H1 (cell line): ENCODE results near the gene GOSR1. TPM values are rescaled to one million over a fixed set of nuclear protein-coding genes. Genes with fewer than 3 reads are reported as not detected.

ENCODE experiments used
- CTCF ChIA-PET: fragments of 300-600 bp; sonication (Branson Sonifier 250); formaldehyde crosslinking; loops from one replicate; lab custom pipeline; 2021; ENCODE audit not compliant: partially characterized antibody; lab: Charles Lee
- POLR2A ChIA-PET: fragments of 300-600 bp; sonication (Branson Sonifier 250); formaldehyde crosslinking; loops from one replicate; lab custom pipeline; 2021; ENCODE audit warnings: inconsistent platforms; ENCODE audit not compliant: partially characterized antibody; lab: Charles Lee
- DNase-seq, 2 experiments: peaks; one replicate each; pipeline versions ENCODE4 v3.0.0 to v3.0.0-alpha.2; 2010 to 2022; ENCODE audit warnings: low spot score in 2 of 2, low read depth in 1 of 2, mixed read lengths in 1 of 2
- FAIRE-seq: peaks from 2 replicates; lab custom pipeline; 2011; peaks lifted over from hg19 to GRCh38; lab: Jason Lieb, UNC
- H2AFZ ChIP-seq: 2 replicates; pipeline ENCODE4 v1.8.1; 2012; ENCODE audit warnings: low read length, inconsistent platforms
- H2AK5ac ChIP-seq: 2 replicates; pipeline ENCODE4 v1.6.1; 2013; ENCODE audit warnings: low read depth, low read length
- H2BK120ac ChIP-seq: replicated peaks from 2 replicates; pipeline ENCODE3; 2013; ENCODE audit warnings: low read depth, low read length, inconsistent platforms
- H2BK12ac ChIP-seq: 2 replicates; pipeline ENCODE4 v1.6.1; 2013; ENCODE audit warnings: low read depth, low read length
- H2BK15ac ChIP-seq: 2 replicates; pipeline ENCODE4 v1.6.1; 2013; ENCODE audit warnings: low read length
- H2BK20ac ChIP-seq: 2 replicates; pipeline ENCODE4 v1.6.1; 2013; ENCODE audit warnings: low read length
- H2BK5ac ChIP-seq: 2 replicates; pipeline ENCODE4 v1.6.1; 2013; ENCODE audit warnings: low read depth, low read length
- H3K14ac ChIP-seq: 2 replicates; pipeline ENCODE4 v1.6.1; 2013; ENCODE audit warnings: inconsistent platforms; ENCODE audit not compliant: insufficient read length
- H3K18ac ChIP-seq: 2 replicates; pipeline ENCODE4 v1.6.1; 2013; ENCODE audit warnings: low read length; ENCODE audit errors: extremely low read depth
- H3K23ac ChIP-seq: 2 replicates; pipeline ENCODE4 v1.6.1; 2013; ENCODE audit warnings: inconsistent platforms; ENCODE audit not compliant: insufficient read length
- H3K23me2 ChIP-seq: 2 replicates; pipeline ENCODE4 v1.6.1; 2013; ENCODE audit warnings: low read depth, low read length
- H3K27ac ChIP-seq: 2 replicates; pipeline ENCODE4 v1.6.1; 2011; ENCODE audit warnings: low read depth, low read length, inconsistent platforms
- H3K27me3 ChIP-seq, 4 experiments: replicated peaks in 1 of 4; 1 replicate in 1 of 4; 2 replicates in 3 of 4; pipeline versions ENCODE4 v1.6.1 to v1.8.1; 2011 to 2013; ENCODE audit warnings: low read length in 3 of 4, mild to moderate bottlenecking in 3 of 4, inconsistent platforms in 2 of 4, mixed read lengths in 2 of 4, moderate library complexity in 1 of 4; ENCODE audit not compliant: control insufficient read depth in 3 of 4, insufficient read depth in 3 of 4; ENCODE audit errors: extremely low read depth in 1 of 4
- H3K36me3 ChIP-seq, 4 experiments: 2 replicates each; pipeline versions ENCODE4 v1.6.1 to v1.8.1; 2011 to 2013; ENCODE audit warnings: mild to moderate bottlenecking in 4 of 4, low read length in 3 of 4, moderate library complexity in 2 of 4, control low read depth in 1 of 4, inconsistent platforms in 1 of 4; ENCODE audit not compliant: insufficient read depth in 4 of 4, control insufficient read depth in 2 of 4
- H3K4ac ChIP-seq: replicated peaks from 2 replicates; pipeline ENCODE3; 2013; ENCODE audit warnings: low read length, low read depth, mixed read lengths, inconsistent platforms; ENCODE audit not compliant: insufficient read length
- H3K4me1 ChIP-seq, 4 experiments: replicated peaks in 1 of 4; 1 replicate in 1 of 4; 2 replicates in 3 of 4; pipeline versions ENCODE4 v1.6.1 to v1.8.1; 2011 to 2013; ENCODE audit warnings: low read length in 3 of 4, inconsistent platforms in 2 of 4, mixed read lengths in 1 of 4; ENCODE audit not compliant: insufficient read depth in 4 of 4, control insufficient read depth in 3 of 4
- H3K4me2 ChIP-seq, 2 experiments: 2 replicates each; pipeline versions ENCODE4 v1.6.1 to v1.8.1; 2011 to 2013; ENCODE audit warnings: low read depth in 2 of 2, low read length in 2 of 2, control low read depth in 1 of 2, inconsistent platforms in 1 of 2, mild to moderate bottlenecking in 1 of 2; ENCODE audit not compliant: insufficient read depth in 1 of 2
- H3K4me3 ChIP-seq, 4 experiments: fragments of 200-600, 300-600 bp in 1 of 4; sonication (generic), shearing (Covaris generic), sonication (Bioruptor Twin) in 1 of 4; 2 replicates each; pipeline versions ENCODE4 v1.5.1 to v1.8.1; 2011 to 2016; ENCODE audit warnings: low read length in 4 of 4, low read depth in 3 of 4, control low read depth in 2 of 4, inconsistent platforms in 2 of 4, mild to moderate bottlenecking in 2 of 4, mixed read lengths in 1 of 4, moderate library complexity in 1 of 4; ENCODE audit not compliant: insufficient read depth in 2 of 4; ENCODE audit errors: extremely low read depth in 1 of 4
- H3K56ac ChIP-seq: replicated peaks from 2 replicates; pipeline ENCODE3; 2013; ENCODE audit warnings: low read depth, mild to moderate bottlenecking, mixed read lengths, low read length, inconsistent platforms; ENCODE audit not compliant: insufficient read length
- H3K79me1 ChIP-seq: 2 replicates; pipeline ENCODE4 v1.6.1; 2013; ENCODE audit warnings: low read depth, low read length, control low read depth
- H3K79me2 ChIP-seq, 2 experiments: 2 replicates each; pipeline versions ENCODE4 v1.6.1 to v1.8.1; 2012 to 2013; ENCODE audit warnings: low read length in 2 of 2, mild to moderate bottlenecking in 2 of 2, inconsistent platforms in 1 of 2; ENCODE audit not compliant: insufficient read depth in 2 of 2, control insufficient read depth in 1 of 2
- H3K9ac ChIP-seq, 4 experiments: replicated peaks in 1 of 4; 1 replicate in 1 of 4; 2 replicates in 3 of 4; pipeline versions ENCODE4 v1.6.1 to v1.8.1; 2011 to 2013; ENCODE audit warnings: low read depth in 3 of 4, low read length in 3 of 4, control low read depth in 2 of 4, mild to moderate bottlenecking in 2 of 4, moderate library complexity in 2 of 4, inconsistent platforms in 1 of 4; ENCODE audit errors: extremely low read depth in 1 of 4
- H3K9me3 ChIP-seq, 2 experiments: 2 replicates each; pipeline versions ENCODE4 v1.6.1 to v1.8.1; 2012 to 2013; ENCODE audit warnings: mild to moderate bottlenecking in 2 of 2, moderate library complexity in 2 of 2, control low read depth in 1 of 2, inconsistent platforms in 1 of 2, low read depth in 1 of 2, low read length in 1 of 2, mixed read lengths in 1 of 2; ENCODE audit not compliant: insufficient read depth in 2 of 2
- H4K20me1 ChIP-seq, 2 experiments: replicated peaks in 1 of 2; 2 replicates each; pipeline versions ENCODE3 to v1.8.1; 2011 to 2013; ENCODE audit warnings: inconsistent platforms in 2 of 2, low read length in 2 of 2, mild to moderate bottlenecking in 1 of 2; ENCODE audit not compliant: insufficient read depth in 2 of 2, control insufficient read depth in 1 of 2
- H4K5ac ChIP-seq: 2 replicates; pipeline ENCODE4 v1.6.1; 2013; ENCODE audit warnings: low read length, low read depth, mixed read lengths, inconsistent platforms; ENCODE audit not compliant: insufficient read length
- H4K8ac ChIP-seq: 2 replicates; pipeline ENCODE4 v1.8.0; 2013; ENCODE audit warnings: mild to moderate bottlenecking, moderate library complexity, low read length, inconsistent platforms; ENCODE audit not compliant: insufficient read depth; ENCODE audit errors: extremely low read depth
- H4K91ac ChIP-seq: replicated peaks from 2 replicates; pipeline ENCODE3; 2013; ENCODE audit warnings: low read length, mixed read lengths, inconsistent platforms; ENCODE audit not compliant: insufficient read length
- BRCA1 ChIP-seq: IDR thresholded peaks from 2 replicates; pipeline ENCODE4 v1.6.1; 2012; ENCODE audit warnings: low read depth, low read length, improper control_type of control experiment
- CTCF ChIP-seq, 3 experiments: IDR thresholded peaks; 1 replicate in 2 of 3; 2 replicates in 1 of 3; pipeline versions ENCODE4 v1.5.1 to v1.6.1; 2011; ENCODE audit warnings: low read length in 3 of 3, mild to moderate bottlenecking in 3 of 3, inconsistent platforms in 2 of 3, low read depth in 1 of 3, moderate library complexity in 1 of 3; ENCODE audit not compliant: insufficient read depth in 1 of 3; ENCODE audit errors: control extremely low read depth in 1 of 3
- GTF2F1 ChIP-seq: IDR thresholded peaks from 2 replicates; pipeline ENCODE4 v1.6.1; 2012; ENCODE audit warnings: low read depth, low read length, improper control_type of control experiment, borderline replicate concordance
- MAFK ChIP-seq: IDR thresholded peaks from 2 replicates; pipeline ENCODE4 v1.6.1; 2012; ENCODE audit warnings: low read depth, mild to moderate bottlenecking, improper control_type of control experiment, low read length
- RAD21 ChIP-seq, 2 experiments: IDR thresholded peaks in 1 of 2; conservative IDR thresholded peaks in 1 of 2; 2 replicates each; pipeline ENCODE4 v1.6.1; 2011; ENCODE audit warnings: low read depth in 2 of 2, low read length in 2 of 2, improper control_type of control experiment in 1 of 2, inconsistent platforms in 1 of 2, mild to moderate bottlenecking in 1 of 2, moderate library complexity in 1 of 2
- RFX5 ChIP-seq: IDR thresholded peaks from 2 replicates; pipeline ENCODE4 v1.6.1; 2011; ENCODE audit warnings: low read depth, low read length, improper control_type of control experiment, borderline replicate concordance
- SIX5 ChIP-seq: IDR thresholded peaks from 2 replicates; pipeline ENCODE4 v1.6.1; 2011; ENCODE audit warnings: mild to moderate bottlenecking, low read depth, low read length
- SUZ12 ChIP-seq: fragments of 200-600 bp; sonication (generic); IDR thresholded peaks from 2 replicates; pipeline ENCODE4 v1.6.1; 2012; ENCODE audit warnings: mild to moderate bottlenecking, inconsistent platforms, low read length, moderate library complexity, mixed read lengths
- TAF1 ChIP-seq: IDR thresholded peaks from 2 replicates; pipeline ENCODE4 v1.6.1; 2011; ENCODE audit warnings: mild to moderate bottlenecking, low read depth, low read length
- TBP ChIP-seq: IDR thresholded peaks from 2 replicates; pipeline ENCODE4 v1.6.1; 2011; ENCODE audit warnings: low read depth, low read length, improper control_type of control experiment
- USF2 ChIP-seq: IDR thresholded peaks from 2 replicates; pipeline ENCODE4 v1.6.1; 2011; ENCODE audit warnings: low read length, improper control_type of control experiment
- WGBS, 2 experiments: shearing (Covaris generic) in 1 of 2; methylation state at CpG; one replicate each; pipeline versions ENCODE4 v1.1.6 to v1.1.7; 2013 to 2015; ENCODE audit warnings: low lambda C conversion rate in 2 of 2, mixed read lengths in 2 of 2, inconsistent platforms in 1 of 2, low coverage in 1 of 2, missing lambda C conversion rate in 1 of 2; ENCODE audit not compliant: insufficient replicate concordance in 2 of 2, insufficient coverage in 1 of 2, insufficient read length in 1 of 2; ENCODE audit errors: extremely low coverage in 1 of 2, missing lambda C conversion rate in 1 of 2; 5-methylcytosine and 5-hydroxymethylcytosine counted together
- polyA plus RNA-seq, 7 experiments: library from polyadenylated mRNA; depleted of rRNA in 3 of 7; stranded (reverse) in 5 of 7; unstranded in 2 of 7; fragments of >200 nt in 5 of 7; fragments of 200-250 nt in 2 of 7; gene quantifications; 1 replicate in 5 of 7; 2 replicates in 1 of 7; 4 replicates in 1 of 7; pipeline versions ENCODE4 v1.2.1 to v1.2.3, GENCODE V29; 2011 to 2013; ENCODE audit warnings: missing spikeins in 2 of 7, mixed read lengths in 2 of 7
- total RNA-seq: library from RNA; stranded (reverse); fragmentation: NEBNext Ultra II Directional; extraction: Animal tissue kit (Norgen Biotek cat#: 25700); gene quantifications from 2 replicates; pipeline ENCODE4 v1.2.1, GENCODE V29; 2021

The GOSR1 gene
- total and polyA plus RNA-seq, 2 of the 8 experiments (the other 6 are each of a cell fraction or from before 2014, with no cell fraction given) = 9.2 to 43.3 TPM

- H3K27me3 ChIP-seq = no peaks in the 10 kb centered on the region
- H3K18ac ChIP-seq = no peak overlapping the region
- no peak overlapping the region for H2BK12ac ChIP-seq
- H2AFZ ChIP-seq = no peak overlapping the region
- H2BK5ac ChIP-seq = no peak overlapping the region
- no peak overlapping the region for H3K56ac ChIP-seq
- no peak overlapping the region for H2BK20ac ChIP-seq
- H3K4me2 ChIP-seq = no peak overlapping the region
- no peaks in the 10 kb centered on the region for H3K23me2 ChIP-seq
- peaks cover 0 to 3% (median 1%) of the 10 kb centered on the region in 4 experiments; a peak in 4 of 8 replicates for H3K36me3 ChIP-seq
- no peak overlapping the region for H4K8ac ChIP-seq
- H3K79me2 ChIP-seq = no peaks in the 10 kb centered on the region
- no peaks in the 10 kb centered on the region for H3K79me1 ChIP-seq
- H3K9me3 ChIP-seq = no peaks in the 10 kb centered on the region
- WGBS, 2 experiments = 89% methylated on average over 6 of the region's 6 CpGs; no CpG with 5 or more reads in 1 of the 2 experiments
- no peaks in the 10 kb centered on the region for H4K20me1 ChIP-seq
- H3K4me3 ChIP-seq = no peak overlapping the region
- no peaks in the 10 kb centered on the region for H3K4me1 ChIP-seq
- H3K27ac ChIP-seq = no peak overlapping the region
- no peak overlapping the region for H3K4ac ChIP-seq
- no peak overlapping the region for H3K9ac ChIP-seq
- H3K14ac ChIP-seq = no peak overlapping the region
- H2BK15ac ChIP-seq = no peak overlapping the region
- CTCF ChIA-PET = no interaction called here
- H4K91ac ChIP-seq = no peak overlapping the region
- no peak overlapping the region for H2BK120ac ChIP-seq
- POLR2A ChIA-PET = no interaction called here
- no peak overlapping the region for H4K5ac ChIP-seq
- H3K23ac ChIP-seq = no peak overlapping the region
- no peak for DNase-seq
- H2AK5ac ChIP-seq = no peak overlapping the region
- no peak for FAIRE-seq
- TF ChIP-seq GTF2F1 (no peak), SUZ12 (no peak), RFX5 (no peak), TAF1 (no peak), SIX5 (no peak), CTCF (IDR thresholded peaks at IDR 0.05; ENCODE audit: control extremely low read depth in 1 of 3, insufficient read depth in 1 of 3, low read depth in 1 of 3, low read length in 3 of 3) (no peak), BRCA1 (no peak), MAFK (no peak), RAD21 (IDR thresholded peaks at IDR 0.05 in 1 of 2, conservative IDR thresholded peaks at IDR 0.05 in 1 of 2; ENCODE audit: low read depth in 2 of 2, low read length in 2 of 2) (no peak), TBP (no peak), USF2 (no peak)
Observed at GRCh38 chr17:30443721-30444120, 33.5 kb upstream of the GOSR1 start.
